Testis (tissue), 3 donors: ENCODE data around the gene MAP1B. TPM values are rescaled to one million over a fixed set of nuclear protein-coding genes. Genes with fewer than 3 reads are reported as not detected.

Experiments used
- DNase-seq: peaks from one replicate; pipeline ENCODE4 v3.0.0-alpha.2; 2019
- H3K27ac ChIP-seq, 2 donors: fragments of 200-600 bp; sonication (generic); one replicate each; pipeline ENCODE4 v1.5.1; 2019
- H3K27me3 ChIP-seq: fragments of 200-600 bp; sonication (generic); one replicate; pipeline ENCODE4 v1.5.1; 2019
- H3K36me3 ChIP-seq: fragments of 200-600 bp; sonication (generic); one replicate; pipeline ENCODE4 v1.5.1; 2017; ENCODE audit warnings: low read depth; ENCODE audit errors: missing control alignments
- H3K4me1 ChIP-seq: fragments of 200-600 bp; sonication (generic); one replicate; pipeline ENCODE4 v1.5.1; 2019
- H3K4me3 ChIP-seq, 2 donors: fragments of 200-600 bp; sonication (generic); one replicate each; pipeline ENCODE4 v1.5.1; 2017 to 2019
- H3K9me3 ChIP-seq: fragments of 200-600 bp; sonication (generic); one replicate; pipeline ENCODE4 v1.5.1; 2017
- POLR2A ChIP-seq: fragments of 450-650 bp; IDR thresholded peaks from one replicate; pipeline ENCODE4 v1.6.1; 2017; ENCODE audit warnings: antibody characterized with exemption, mild to moderate bottlenecking, moderate library complexity
- WGBS, 2 donors: methylation state at CpG; one replicate each; pipeline ENCODE4 v1.1.5; 2018; 5-methylcytosine and 5-hydroxymethylcytosine counted together
- intact Hi-C: fragments of 100-400 bp; cut with DNase I; formaldehyde crosslinking; loops from one replicate; pipeline ENCODE4 v1.15.1; 2023; ENCODE audit warnings: low total_unique reads
- polyA plus RNA-seq: library from polyadenylated mRNA; stranded (reverse); fragments of 350-450 nt; fragmentation: Illumina TruSeq; extraction: RNeasy Lipid Tissue Mini Kit (QIAGEN cat#74804); gene quantifications from one replicate; pipeline ENCODE4 v1.2.3, GENCODE V29; 2014; ENCODE audit warnings: low read depth, low replicate concordance; ENCODE audit not compliant: insufficient read depth
- total RNA-seq, 2 donors: library from RNA; depleted of rRNA; stranded (reverse); fragments of >200 nt; gene quantifications; one replicate each; pipeline ENCODE4 v1.2.3, GENCODE V29; 2016
- TF ChIP-seq, protein P1 (sequence below), 3 experiments: fragments of 450-650 bp in 2 of 3; fragments of 200-600 bp in 1 of 3; sonication (generic) in 1 of 3; IDR thresholded peaks; one replicate each; pipeline ENCODE4 v1.5.1; 2016 to 2019; ENCODE audit warnings: antibody characterized with exemption in 3 of 3, mild to moderate bottlenecking in 2 of 3, moderate library complexity in 1 of 3

The MAP1B gene
- total and polyA plus RNA-seq, 3 donors from 2014 or later: 20.1 to 584 (median 431) TPM

DNA sequence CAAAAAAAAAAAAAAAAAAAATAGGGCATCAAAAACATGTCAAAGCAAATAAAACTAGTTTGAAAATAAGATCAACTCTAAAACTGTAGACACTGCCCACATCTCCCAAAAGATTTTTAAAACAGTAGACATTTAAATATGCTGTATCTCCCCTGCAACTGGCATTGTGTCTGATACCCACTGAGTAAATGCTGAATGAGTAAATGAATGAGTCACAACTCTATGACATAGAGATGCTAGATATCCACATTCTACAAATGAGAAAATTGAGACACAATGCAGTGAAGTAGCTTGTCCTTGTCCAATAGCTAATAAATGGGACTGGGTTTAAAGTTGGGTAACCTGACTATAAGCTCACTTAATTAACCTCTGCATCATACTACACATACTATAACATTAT, 14.1 kb upstream of the MAP1B start:
- no peak for TF ChIP-seq POLR2A
- TF ChIP-seq, protein P1, sequence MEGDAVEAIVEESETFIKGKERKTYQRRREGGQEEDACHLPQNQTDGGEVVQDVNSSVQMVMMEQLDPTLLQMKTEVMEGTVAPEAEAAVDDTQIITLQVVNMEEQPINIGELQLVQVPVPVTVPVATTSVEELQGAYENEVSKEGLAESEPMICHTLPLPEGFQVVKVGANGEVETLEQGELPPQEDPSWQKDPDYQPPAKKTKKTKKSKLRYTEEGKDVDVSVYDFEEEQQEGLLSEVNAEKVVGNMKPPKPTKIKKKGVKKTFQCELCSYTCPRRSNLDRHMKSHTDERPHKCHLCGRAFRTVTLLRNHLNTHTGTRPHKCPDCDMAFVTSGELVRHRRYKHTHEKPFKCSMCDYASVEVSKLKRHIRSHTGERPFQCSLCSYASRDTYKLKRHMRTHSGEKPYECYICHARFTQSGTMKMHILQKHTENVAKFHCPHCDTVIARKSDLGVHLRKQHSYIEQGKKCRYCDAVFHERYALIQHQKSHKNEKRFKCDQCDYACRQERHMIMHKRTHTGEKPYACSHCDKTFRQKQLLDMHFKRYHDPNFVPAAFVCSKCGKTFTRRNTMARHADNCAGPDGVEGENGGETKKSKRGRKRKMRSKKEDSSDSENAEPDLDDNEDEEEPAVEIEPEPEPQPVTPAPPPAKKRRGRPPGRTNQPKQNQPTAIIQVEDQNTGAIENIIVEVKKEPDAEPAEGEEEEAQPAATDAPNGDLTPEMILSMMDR (IDR thresholded peaks at IDR 0.05): no peak
- Histone ChIP-seq H3K4me3 (no peak overlapping the region), H3K36me3 (no peaks in the 10 kb centered on the region), H3K4me1 (no peaks in the 10 kb centered on the region), H3K27me3 (no peaks in the 10 kb centered on the region), H3K27ac (no peak overlapping the region), H3K9me3 (no peaks in the 10 kb centered on the region)
- intact Hi-C loops: no loop called here
- DNase-seq: no peak

- Histone ChIP-seq H3K4me1 (no peaks in the 10 kb centered on the region), H3K9me3 (no peaks in the 10 kb centered on the region), H3K36me3 (no peaks in the 10 kb centered on the region), H3K4me3 (no peak overlapping the region), H3K27me3 (no peaks in the 10 kb centered on the region), H3K27ac (no peak overlapping the region)
- intact Hi-C loops: no loop called here
- WGBS, 2 donors: 90% methylated on average over 3 of the region's 3 CpGs
- TF ChIP-seq POLR2A: no peak
- TF ChIP-seq, protein P1 (IDR thresholded peaks at IDR 0.05): no peak
- DNase-seq: no peak
These were observed 13.5 kb upstream of the MAP1B start for GRCh38 chr5:72093824-72094223.

DNA sequence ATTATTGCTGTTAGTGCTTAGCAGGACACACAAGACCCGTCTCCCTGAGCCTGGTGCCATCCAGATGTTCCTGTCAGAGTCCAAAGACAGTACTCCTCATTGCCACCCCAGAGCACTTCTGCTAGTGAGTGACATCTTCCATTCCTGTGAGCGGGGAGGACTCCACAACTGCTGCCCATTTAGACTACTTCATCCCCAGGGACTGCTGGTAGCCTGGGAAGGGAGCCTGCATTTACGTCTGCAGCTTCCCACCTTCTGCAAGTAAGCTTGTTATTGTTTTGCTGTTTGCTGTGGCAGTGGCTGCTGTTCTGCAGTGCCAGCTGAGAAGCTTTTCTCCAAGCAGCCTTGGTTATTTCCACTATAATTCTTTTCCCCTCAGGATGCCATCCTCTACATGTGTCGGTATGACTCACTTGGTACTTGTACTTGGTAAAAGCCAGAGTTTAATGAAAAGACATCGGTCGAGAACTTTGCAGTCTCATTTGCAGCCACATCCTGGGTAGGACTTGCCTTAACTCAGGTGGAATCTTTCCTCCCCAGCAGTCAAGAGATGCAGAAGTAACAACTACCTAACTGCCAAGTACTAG, 10.6 kb upstream of the MAP1B start:
- H3K27ac ChIP-seq: no peak overlapping the region
- no peaks in the 10 kb centered on the region for H3K9me3 ChIP-seq
- no peak for TF ChIP-seq POLR2A
- TF ChIP-seq, protein P1 (IDR thresholded peaks at IDR 0.05): no peak
- no peaks in the 10 kb centered on the region for H3K27me3 ChIP-seq
- no peak overlapping the region for H3K4me3 ChIP-seq
- no peak for DNase-seq
- H3K4me1 ChIP-seq: no peaks in the 10 kb centered on the region
- H3K36me3 ChIP-seq: no peaks in the 10 kb centered on the region
- WGBS, 2 donors: 83 to 88% methylated on average over 6 of the region's 6 CpGs
- intact Hi-C loops: no loop called here

DNA sequence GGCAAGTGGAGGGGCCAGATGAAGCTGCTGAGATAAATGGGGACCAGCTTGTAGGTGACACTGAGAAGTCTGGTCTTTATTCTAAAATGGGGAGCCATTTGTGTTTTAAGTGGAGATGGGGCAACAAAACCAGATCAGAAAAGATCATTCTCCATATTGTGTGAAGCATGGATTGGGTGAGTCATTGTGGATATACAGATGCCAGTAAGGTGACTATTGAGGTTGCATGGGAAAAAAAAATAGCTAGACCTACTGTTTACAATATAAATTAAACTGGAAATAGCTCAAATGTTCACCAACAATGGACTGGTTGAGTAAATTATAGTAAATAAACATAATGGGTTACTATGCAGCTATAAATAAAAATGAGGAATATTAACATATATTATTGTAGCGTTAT, 5.4 kb upstream of the MAP1B start:
- no peak for TF ChIP-seq POLR2A
- TF ChIP-seq, protein P1 (IDR thresholded peaks at IDR 0.05): no peak
- Histone ChIP-seq H3K4me3 (no peak overlapping the region), H3K27me3 (no peaks in the 10 kb centered on the region), H3K9me3 (no peaks in the 10 kb centered on the region), H3K4me1 (peaks cover 3% of the 10 kb centered on the region), H3K36me3 (no peaks in the 10 kb centered on the region), H3K27ac (no peak overlapping the region)
- intact Hi-C loops: no loop called here
- WGBS, 2 donors: 75 to 100% methylated on average over 1 of the region's 1 CpG
- no peak for DNase-seq

DNA sequence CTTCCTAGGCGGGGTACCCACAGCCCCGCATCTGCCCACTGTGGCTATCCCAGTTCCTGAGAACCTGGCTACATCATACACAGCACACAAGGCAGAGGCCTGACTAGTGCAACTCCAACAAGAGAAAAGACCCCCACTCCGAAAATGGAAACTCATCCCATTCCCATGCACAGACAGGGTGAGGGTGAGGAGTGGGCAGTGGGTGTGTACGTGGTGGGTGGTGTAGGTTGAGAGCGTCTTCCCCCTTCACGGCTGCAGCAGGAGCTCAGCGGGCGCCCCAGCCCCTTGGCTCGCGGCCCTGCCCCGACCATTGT, 501 bp upstream of the MAP1B start:
- Histone ChIP-seq H3K4me1 (peaks cover 17% of the 10 kb centered on the region), H3K9me3 (no peaks in the 10 kb centered on the region), H3K36me3 (no peaks in the 10 kb centered on the region), H3K27ac (peak overlapping the region; percentile 83 to 86), H3K4me3 (peak overlapping the region; percentile 79 to 95), H3K27me3 (no peaks in the 10 kb centered on the region)
- WGBS, 2 donors: 14 to 32% methylated on average over 4 to 11 of the region's 11 CpGs
- DNase-seq: peak; percentile 22
- intact Hi-C loops: no loop called here
- TF ChIP-seq POLR2A: no peak
- TF ChIP-seq, protein P1 (IDR thresholded peaks at IDR 0.05): no peak
